Activated T-helper 1 cell treated with anti-CD3 and anti-CD28 coated beads, Interleukin-12 subunit alpha, Interleukin-12 subunit beta, Interleukin-2, Interleukin-4 antibody, amounts not matched to agents 30 ng/mL and 10 ng/mL and 1 ng/mL, durations not matched to agents 14 hours and 24 hours and 36 hours (primary cell): Measurements from ENCODE around the gene PLCB3. TPM values are rescaled to one million over a fixed set of nuclear protein-coding genes. Genes with fewer than 3 reads are reported as not detected.
A peak's percentile ranks its signal among the peaks of the same experiment; 100 is the strongest.

ENCODE experiments used
- DNase-seq: peaks from one replicate; pipeline ENCODE4 v3.0.0; 2021; ENCODE audit warnings: low spot score
- H3K27ac Mint-ChIP-seq: one replicate; pipeline ENCODE4 v1.8.0; 2021; ENCODE audit warnings: mild to moderate bottlenecking, mixed read lengths
- H3K27me3 Mint-ChIP-seq: one replicate; pipeline ENCODE4 v1.8.0; 2022; ENCODE audit warnings: mild to moderate bottlenecking, moderate library complexity, mixed read lengths; ENCODE audit not compliant: insufficient read depth
- H3K36me3 Mint-ChIP-seq: one replicate; pipeline ENCODE4 v1.8.0; 2021; ENCODE audit warnings: low read depth, mixed read lengths
- H3K4me1 Mint-ChIP-seq: one replicate; pipeline ENCODE4 v1.8.0; 2021; ENCODE audit warnings: low read depth, mixed read lengths
- H3K4me3 Mint-ChIP-seq: one replicate; pipeline ENCODE4 v1.8.0; 2021; ENCODE audit warnings: mild to moderate bottlenecking, moderate library complexity, mixed read lengths
- H3K9me3 Mint-ChIP-seq: one replicate; pipeline ENCODE4 v1.8.0; 2021; ENCODE audit warnings: mixed read lengths
- intact Hi-C: fragments of 100-400 bp; cut with micrococcal nuclease; formaldehyde crosslinking; loops from one replicate; pipeline ENCODE4 v1.15.1; 2024
- total RNA-seq: library from RNA; stranded (reverse); gene quantifications from 2 replicates; pipeline ENCODE4 v1.2.3, GENCODE V29; 2022

The PLCB3 gene
- total RNA-seq, 1 donor from 2014 or later: 14.2 TPM

GRCh38 chr11:64250415-64251015, 815 bp upstream of the PLCB3 start:
- intact Hi-C loops: loop anchor here (1.0 to 5.0 kb wide), 5 partner anchors 9 to 107 kb away; partner anchors contain the start of genes ESRRA, FKBP2, NUDT22 and RPS6KA4

GRCh38 chr11:64251753-64252002, 348 bp downstream of the PLCB3 start:
- no peaks in the 10 kb centered on the region for H3K9me3 Mint-ChIP-seq
- peaks cover 12% of the 10 kb centered on the region for H3K4me1 Mint-ChIP-seq
- intact Hi-C loops: loop anchor here (1.0 to 5.0 kb wide), 5 partner anchors 10 to 106 kb away; partner anchors contain the start of genes ESRRA, FKBP2, NUDT22 and RPS6KA4
- no peak for DNase-seq
- peak overlapping the region; percentile 87 for H3K4me3 Mint-ChIP-seq
- peak overlapping the region; percentile 66 for H3K27ac Mint-ChIP-seq
- peaks cover 1% of the 10 kb centered on the region for H3K27me3 Mint-ChIP-seq
- no peaks in the 10 kb centered on the region for H3K36me3 Mint-ChIP-seq

More at GRCh38 chr11:64250415-64251015, 815 bp upstream of the PLCB3 start:
- no peaks in the 10 kb centered on the region for H3K36me3 Mint-ChIP-seq
- peak overlapping the region; percentile 81 for H3K4me3 Mint-ChIP-seq
- H3K27ac Mint-ChIP-seq: no peak overlapping the region
- peaks cover 12% of the 10 kb centered on the region for H3K4me1 Mint-ChIP-seq
- H3K9me3 Mint-ChIP-seq: no peaks in the 10 kb centered on the region
- DNase-seq: no peak
- peaks cover 1% of the 10 kb centered on the region for H3K27me3 Mint-ChIP-seq

GRCh38 chr11:64252003-64252872, 908 bp downstream of the PLCB3 start:
- Mint-ChIP-seq H3K27ac (peak overlapping the region; percentile 66), H3K36me3 (no peaks in the 10 kb centered on the region), H3K9me3 (no peaks in the 10 kb centered on the region), H3K4me3 (peak overlapping the region; percentile 87), H3K27me3 (peaks cover 1% of the 10 kb centered on the region), H3K4me1 (peaks cover 12% of the 10 kb centered on the region)
- no peak for DNase-seq
- intact Hi-C loops: loop anchor here (5.0 kb wide), 1 partner anchor 105 kb away; the partner anchor contains the start of gene RPS6KA4

- Mint-ChIP-seq H3K4me3 (peak overlapping the region; percentile 26), H3K36me3 (no peaks in the 10 kb centered on the region), H3K4me1 (peaks cover 7% of the 10 kb centered on the region), H3K9me3 (no peaks in the 10 kb centered on the region), H3K27ac (no peak overlapping the region), H3K27me3 (no peaks in the 10 kb centered on the region)
- DNase-seq: no peak
- intact Hi-C loops: loop anchor here (5.0 kb wide), 1 partner anchor 104 kb away; the partner anchor contains the start of gene RPS6KA4
Measured at GRCh38 chr11:64253043-64253442, 1.7 kb downstream of the PLCB3 start.

GRCh38 chr11:64253481-64253880, 2.2 kb downstream of the PLCB3 start:
- Mint-ChIP-seq H3K4me3 (peak overlapping the region; percentile 26), H3K27ac (no peak overlapping the region)

GRCh38 chr11:64254326-64254725, 3.0 kb downstream of the PLCB3 start:
- DNase-seq: no peak
- Mint-ChIP-seq H3K4me1 (peaks cover 6% of the 10 kb centered on the region), H3K27me3 (no peaks in the 10 kb centered on the region), H3K4me3 (no peak overlapping the region), H3K36me3 (peaks cover 1% of the 10 kb centered on the region), H3K9me3 (no peaks in the 10 kb centered on the region), H3K27ac (no peak overlapping the region)
- intact Hi-C loops: loop anchor here (5.0 kb wide), 1 partner anchor 103 kb away; the partner anchor contains the start of gene RPS6KA4

More at GRCh38 chr11:64253481-64253880, 2.2 kb downstream of the PLCB3 start:
- intact Hi-C loops: loop anchor here (5.0 kb wide), 1 partner anchor 104 kb away; the partner anchor contains the start of gene RPS6KA4
- Mint-ChIP-seq H3K9me3 (no peaks in the 10 kb centered on the region), H3K36me3 (no peaks in the 10 kb centered on the region), H3K27me3 (no peaks in the 10 kb centered on the region), H3K4me1 (peaks cover 5% of the 10 kb centered on the region)
- DNase-seq: no peak

- intact Hi-C loops: no loop called here
- H3K4me1 Mint-ChIP-seq: peaks cover 12% of the 10 kb centered on the region
- no peak overlapping the region for H3K4me3 Mint-ChIP-seq
- H3K9me3 Mint-ChIP-seq: no peaks in the 10 kb centered on the region
- no peak for DNase-seq
- H3K36me3 Mint-ChIP-seq: peaks cover 11% of the 10 kb centered on the region
- H3K27ac Mint-ChIP-seq: no peak overlapping the region
- H3K27me3 Mint-ChIP-seq: no peaks in the 10 kb centered on the region
Measured at GRCh38 chr11:64255135-64256128, 4.1 kb downstream of the PLCB3 start.

- Mint-ChIP-seq H3K36me3 (peaks cover 11% of the 10 kb centered on the region), H3K4me1 (peaks cover 12% of the 10 kb centered on the region), H3K9me3 (no peaks in the 10 kb centered on the region), H3K4me3 (no peak overlapping the region), H3K27me3 (no peaks in the 10 kb centered on the region), H3K27ac (no peak overlapping the region)
- no peak for DNase-seq
- intact Hi-C loops: no loop called here
Measured at GRCh38 chr11:64256300-64256699, 5.0 kb downstream of the PLCB3 start.

GRCh38 chr11:64258356-64258755, 7.0 kb downstream of the PLCB3 start:
- Mint-ChIP-seq H3K4me1 (peaks cover 12% of the 10 kb centered on the region), H3K9me3 (no peaks in the 10 kb centered on the region), H3K4me3 (no peak overlapping the region), H3K36me3 (peaks cover 15% of the 10 kb centered on the region), H3K27ac (no peak overlapping the region), H3K27me3 (no peaks in the 10 kb centered on the region)
- intact Hi-C loops: no loop called here
- no peak for DNase-seq

- peaks cover 12% of the 10 kb centered on the region for H3K4me1 Mint-ChIP-seq
- no peak for DNase-seq
- H3K27ac Mint-ChIP-seq: no peak overlapping the region
- H3K4me3 Mint-ChIP-seq: no peak overlapping the region
- intact Hi-C loops: no loop called here
- H3K36me3 Mint-ChIP-seq: peaks cover 15% of the 10 kb centered on the region
- no peaks in the 10 kb centered on the region for H3K9me3 Mint-ChIP-seq
- H3K27me3 Mint-ChIP-seq: no peaks in the 10 kb centered on the region
Measured at GRCh38 chr11:64258946-64259532, 7.7 kb downstream of the PLCB3 start.

- Mint-ChIP-seq H3K36me3 (peaks cover 15% of the 10 kb centered on the region), H3K27ac (peak overlapping the region; percentile 8), H3K4me3 (no peak overlapping the region), H3K27me3 (no peaks in the 10 kb centered on the region), H3K4me1 (peaks cover 12% of the 10 kb centered on the region), H3K9me3 (no peaks in the 10 kb centered on the region)
- no peak for DNase-seq
- intact Hi-C loops: no loop called here
Measured at GRCh38 chr11:64259533-64260067, 8.3 kb downstream of the PLCB3 start.
